ENCODE measurements around the gene GJC1. TPM values are rescaled to one million over a fixed set of nuclear protein-coding genes. Genes with fewer than 3 reads are reported as not detected.

The GJC1 gene
- total RNA-seq, 1 donor from 2014 or later = 76.9 TPM

- Histone ChIP-seq H3K4me1 (peaks cover 22% of the 10 kb centered on the region), H3K27me3 (no peaks in the 10 kb centered on the region), H3F3A (ENCODE audit: low read depth) (no peaks in the 10 kb centered on the region), H3K9me3 (ENCODE audit: low read depth) (no peaks in the 10 kb centered on the region), H3K36me3 (no peaks in the 10 kb centered on the region), H3K79me2 (ENCODE audit: low read depth) (no peaks in the 10 kb centered on the region), H3K4me2 (no peak overlapping the region), H2AFZ (replicated peaks) (peak overlapping the region; percentile 54), H4K20me1 (ENCODE audit: low read depth) (no peaks in the 10 kb centered on the region), H3K4me3 (no peak overlapping the region), H3K27ac (no peak overlapping the region), H3K9ac (no peak overlapping the region)
- TF ChIP-seq EZH2phosphoT487 (IDR thresholded peaks at IDR 0.05) = no peak
- no peak for TF ChIP-seq CTCF (IDR thresholded peaks at IDR 0.05)
- TF ChIP-seq EZH2 (IDR thresholded peaks at IDR 0.05) = no peak
- H3K27ac Mint-ChIP-seq = peak overlapping the region; percentile 14
- H3K36me3 Mint-ChIP-seq = no peaks in the 10 kb centered on the region
- H3K4me1 Mint-ChIP-seq = peaks cover 16% of the 10 kb centered on the region
- peak; percentile 10 for DNase-seq (ENCODE audit: low spot score)
- H3K27me3 Mint-ChIP-seq (ENCODE audit: insufficient read depth, low read depth) = peaks cover 6% of the 10 kb centered on the region
- no peaks in the 10 kb centered on the region for H3K9me3 Mint-ChIP-seq
- H3K4me3 Mint-ChIP-seq = no peak overlapping the region
Observed at GRCh38 chr17:44844390-44844830, 14.3 kb upstream of the GJC1 start.

GRCh38 chr17:44842748-44843147 lies 12.7 kb upstream of the GJC1 start:
- no peaks in the 10 kb centered on the region for H3K36me3 Mint-ChIP-seq
- TF ChIP-seq CTCF (IDR thresholded peaks at IDR 0.05) (no peak), EZH2phosphoT487 (IDR thresholded peaks at IDR 0.05) (no peak), EZH2 (IDR thresholded peaks at IDR 0.05) (no peak)
- H3K27ac ChIP-seq = no peak overlapping the region
- peak overlapping the region; percentile 62 for H3K4me2 ChIP-seq
- H3K9ac ChIP-seq = no peak overlapping the region
- no peaks in the 10 kb centered on the region for H3K27me3 ChIP-seq
- no peaks in the 10 kb centered on the region for H3K9me3 Mint-ChIP-seq
- peaks cover 16% of the 10 kb centered on the region for H3K4me1 Mint-ChIP-seq
- peak; percentile 61 for DNase-seq (ENCODE audit: low spot score)
- H3F3A ChIP-seq (ENCODE audit: low read depth) = no peaks in the 10 kb centered on the region
- no peaks in the 10 kb centered on the region for H4K20me1 ChIP-seq (ENCODE audit: low read depth)
- H3K79me2 ChIP-seq (ENCODE audit: low read depth) = no peaks in the 10 kb centered on the region
- H3K9me3 ChIP-seq (ENCODE audit: low read depth) = no peaks in the 10 kb centered on the region
- no peaks in the 10 kb centered on the region for H3K36me3 ChIP-seq
- peak overlapping the region; percentile 15 for H3K4me3 ChIP-seq
- H3K4me3 Mint-ChIP-seq = peak overlapping the region; percentile 56
- H3K4me1 ChIP-seq = peaks cover 22% of the 10 kb centered on the region
- peak overlapping the region; percentile 90 for H2AFZ ChIP-seq (replicated peaks)
- H3K27ac Mint-ChIP-seq = peak overlapping the region; percentile 48
- H3K27me3 Mint-ChIP-seq (ENCODE audit: insufficient read depth, low read depth) = peaks cover 6% of the 10 kb centered on the region

GRCh38 chr17:44840936-44841335 lies 10.8 kb upstream of the GJC1 start:
- TF ChIP-seq EZH2 (IDR thresholded peaks at IDR 0.05) = no peak
- Mint-ChIP-seq H3K36me3 (no peaks in the 10 kb centered on the region), H3K27ac (peak overlapping the region; percentile 35), H3K4me1 (peaks cover 16% of the 10 kb centered on the region), H3K4me3 (no peak overlapping the region), H3K27me3 (ENCODE audit: insufficient read depth, low read depth) (peaks cover 6% of the 10 kb centered on the region), H3K9me3 (no peaks in the 10 kb centered on the region)
- Histone ChIP-seq H3K9me3 (ENCODE audit: low read depth) (no peaks in the 10 kb centered on the region), H3F3A (ENCODE audit: low read depth) (no peaks in the 10 kb centered on the region), H3K27me3 (no peaks in the 10 kb centered on the region), H3K4me3 (no peak overlapping the region), H3K27ac (no peak overlapping the region), H3K79me2 (ENCODE audit: low read depth) (no peaks in the 10 kb centered on the region), H4K20me1 (ENCODE audit: low read depth) (no peaks in the 10 kb centered on the region), H3K4me2 (no peak overlapping the region), H3K36me3 (no peaks in the 10 kb centered on the region), H3K4me1 (peaks cover 22% of the 10 kb centered on the region), H2AFZ (replicated peaks) (no peak overlapping the region), H3K9ac (no peak overlapping the region)
- DNase-seq (ENCODE audit: low spot score) = no peak

- peaks cover 6% of the 10 kb centered on the region for H3K27me3 Mint-ChIP-seq (ENCODE audit: insufficient read depth, low read depth)
- Histone ChIP-seq H3K36me3 (no peaks in the 10 kb centered on the region), H3K79me2 (ENCODE audit: low read depth) (no peaks in the 10 kb centered on the region), H3K27ac (no peak overlapping the region), H4K20me1 (ENCODE audit: low read depth) (no peaks in the 10 kb centered on the region), H3K9me3 (ENCODE audit: low read depth) (no peaks in the 10 kb centered on the region), H3K4me3 (no peak overlapping the region), H3F3A (ENCODE audit: low read depth) (no peaks in the 10 kb centered on the region), H3K9ac (no peak overlapping the region), H3K4me1 (peaks cover 22% of the 10 kb centered on the region), H2AFZ (replicated peaks) (no peak overlapping the region), H3K27me3 (no peaks in the 10 kb centered on the region), H3K4me2 (no peak overlapping the region)
- no peaks in the 10 kb centered on the region for H3K36me3 Mint-ChIP-seq
- no peaks in the 10 kb centered on the region for H3K9me3 Mint-ChIP-seq
- TF ChIP-seq EZH2 (IDR thresholded peaks at IDR 0.05) = no peak
- no peak for DNase-seq (ENCODE audit: low spot score)
- peaks cover 16% of the 10 kb centered on the region for H3K4me1 Mint-ChIP-seq
- no peak overlapping the region for H3K4me3 Mint-ChIP-seq
- no peak overlapping the region for H3K27ac Mint-ChIP-seq
Observed at GRCh38 chr17:44840274-44840673, 10.2 kb upstream of the GJC1 start.

Measured in neural progenitor cell (in vitro differentiated cells).